Lower leg skin (tissue), 3 donors: ENCODE measurements around the gene NUAK2.

Experiments used
- POLR2A ChIP-seq, 2 donors: fragments of 450-650 bp; IDR thresholded peaks; one replicate each; pipeline ENCODE4 v1.6.1; 2016 to 2017; ENCODE audit warnings: antibody characterized with exemption in 2 of 2, mild to moderate bottlenecking in 1 of 2, moderate library complexity in 1 of 2
- TF ChIP-seq, protein P1 (sequence below), 3 donors: fragments of 450-650 bp; IDR thresholded peaks; one replicate each; pipeline ENCODE4 v1.5.1; 2016; ENCODE audit warnings: antibody characterized with exemption in 3 of 3, mild to moderate bottlenecking in 3 of 3, moderate library complexity in 2 of 3

DNA sequence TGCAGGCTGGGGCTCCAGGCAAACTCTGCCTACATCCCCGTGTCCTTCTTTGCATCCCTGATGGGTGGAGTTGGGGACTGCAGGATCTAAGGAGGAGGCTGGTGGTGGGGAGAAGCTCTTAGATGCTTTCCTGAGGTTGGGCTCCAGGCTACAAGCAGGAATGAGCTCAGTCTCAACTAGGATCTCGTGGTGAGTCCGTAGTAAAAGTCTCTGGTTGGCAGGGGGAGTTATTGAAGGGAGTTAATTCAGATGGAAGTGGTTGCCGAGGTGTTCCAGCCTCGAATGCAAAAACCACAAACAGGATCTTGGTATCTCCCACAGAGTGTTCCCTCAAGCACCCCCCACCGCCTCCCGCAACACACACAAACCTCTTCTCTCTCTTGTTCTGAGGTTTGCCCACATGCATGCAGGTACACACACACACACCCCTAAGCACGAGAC lies 58.8 kb downstream of the NUAK2 start:
- TF ChIP-seq, protein P1, sequence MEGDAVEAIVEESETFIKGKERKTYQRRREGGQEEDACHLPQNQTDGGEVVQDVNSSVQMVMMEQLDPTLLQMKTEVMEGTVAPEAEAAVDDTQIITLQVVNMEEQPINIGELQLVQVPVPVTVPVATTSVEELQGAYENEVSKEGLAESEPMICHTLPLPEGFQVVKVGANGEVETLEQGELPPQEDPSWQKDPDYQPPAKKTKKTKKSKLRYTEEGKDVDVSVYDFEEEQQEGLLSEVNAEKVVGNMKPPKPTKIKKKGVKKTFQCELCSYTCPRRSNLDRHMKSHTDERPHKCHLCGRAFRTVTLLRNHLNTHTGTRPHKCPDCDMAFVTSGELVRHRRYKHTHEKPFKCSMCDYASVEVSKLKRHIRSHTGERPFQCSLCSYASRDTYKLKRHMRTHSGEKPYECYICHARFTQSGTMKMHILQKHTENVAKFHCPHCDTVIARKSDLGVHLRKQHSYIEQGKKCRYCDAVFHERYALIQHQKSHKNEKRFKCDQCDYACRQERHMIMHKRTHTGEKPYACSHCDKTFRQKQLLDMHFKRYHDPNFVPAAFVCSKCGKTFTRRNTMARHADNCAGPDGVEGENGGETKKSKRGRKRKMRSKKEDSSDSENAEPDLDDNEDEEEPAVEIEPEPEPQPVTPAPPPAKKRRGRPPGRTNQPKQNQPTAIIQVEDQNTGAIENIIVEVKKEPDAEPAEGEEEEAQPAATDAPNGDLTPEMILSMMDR (IDR thresholded peaks at IDR 0.05) = no peak
- no peak for TF ChIP-seq POLR2A (IDR thresholded peaks at IDR 0.05)
